HEK293 (cell line): ENCODE data around the gene RUFY2.

ENCODE experiments used
- BCL11A ChIP-seq: fragments of 450-650 bp; formaldehyde crosslinking; IDR thresholded peaks from 2 replicates; pipeline ENCODE4 v1.5.1; 2016; ENCODE audit warnings: low read depth, missing biosample characterization, missing genetic modification characterization
- CTCF ChIP-seq: fragments of 450-650 bp; formaldehyde crosslinking; IDR thresholded peaks from 2 replicates; pipeline ENCODE4 v1.5.1; 2016; ENCODE audit warnings: missing biosample characterization, missing genetic modification characterization
- EGR2 ChIP-seq: fragments of 450-650 bp; formaldehyde crosslinking; IDR thresholded peaks from 2 replicates; pipeline ENCODE4 v1.5.1; 2016; ENCODE audit warnings: low read depth, missing biosample characterization, missing genetic modification characterization
- GLIS1 ChIP-seq: fragments of 450-650 bp; formaldehyde crosslinking; IDR thresholded peaks from 2 replicates; pipeline ENCODE4 v1.5.1; 2016; ENCODE audit warnings: missing biosample characterization, missing genetic modification characterization
- KLF16 ChIP-seq: fragments of 450-650 bp; formaldehyde crosslinking; IDR thresholded peaks from 2 replicates; pipeline ENCODE4 v1.5.1; 2017; ENCODE audit warnings: missing biosample characterization, missing genetic modification characterization
- KLF17 ChIP-seq: fragments of 450-650 bp; formaldehyde crosslinking; IDR thresholded peaks from 2 replicates; pipeline ENCODE4 v1.5.1; 2016; ENCODE audit warnings: missing biosample characterization, missing genetic modification characterization
- SCRT2 ChIP-seq: fragments of 450-650 bp; formaldehyde crosslinking; IDR thresholded peaks from 2 replicates; pipeline ENCODE4 v1.5.1; 2016; ENCODE audit warnings: missing biosample characterization, missing genetic modification characterization
- YY1 ChIP-seq: fragments of 450-650 bp; formaldehyde crosslinking; IDR thresholded peaks from 2 replicates; pipeline ENCODE4 v1.5.1; 2018; ENCODE audit warnings: missing biosample characterization, missing genetic modification characterization
- ZBTB10 ChIP-seq: fragments of 450-650 bp; formaldehyde crosslinking; IDR thresholded peaks from 2 replicates; pipeline ENCODE4 v1.5.1; 2016; ENCODE audit warnings: missing biosample characterization, missing genetic modification characterization
- ZBTB11 ChIP-seq: fragments of 450-650 bp; formaldehyde crosslinking; conservative IDR thresholded peaks from 2 replicates; pipeline ENCODE4 v1.5.1; 2016; ENCODE audit warnings: low read depth, missing biosample characterization, missing genetic modification characterization
- ZBTB8A ChIP-seq: fragments of 450-650 bp; formaldehyde crosslinking; IDR thresholded peaks from 2 replicates; pipeline ENCODE4 v1.5.1; 2016; ENCODE audit warnings: missing biosample characterization, missing genetic modification characterization
- ZFP69B ChIP-seq: fragments of 450-650 bp; formaldehyde crosslinking; IDR thresholded peaks from 2 replicates; pipeline ENCODE4 v1.5.1; 2016; ENCODE audit warnings: missing biosample characterization, missing genetic modification characterization
- ZNF133 ChIP-seq: fragments of 450-650 bp; formaldehyde crosslinking; IDR thresholded peaks from 2 replicates; pipeline ENCODE4 v1.5.1; 2016; ENCODE audit warnings: missing biosample characterization, missing genetic modification characterization
- ZNF157 ChIP-seq: fragments of 450-650 bp; formaldehyde crosslinking; IDR thresholded peaks from 2 replicates; pipeline ENCODE4 v1.5.1; 2016; ENCODE audit warnings: missing biosample characterization, missing genetic modification characterization
- ZNF398 ChIP-seq: fragments of 450-650 bp; formaldehyde crosslinking; IDR thresholded peaks from 2 replicates; pipeline ENCODE4 v1.5.1; 2017; ENCODE audit warnings: missing biosample characterization, missing genetic modification characterization
- ZNF660 ChIP-seq: fragments of 450-650 bp; IDR thresholded peaks from 2 replicates; pipeline ENCODE4 v1.5.1; 2018; ENCODE audit warnings: missing biosample characterization, mild to moderate bottlenecking, missing genetic modification characterization
- ZNF785 ChIP-seq: fragments of 450-650 bp; formaldehyde crosslinking; IDR thresholded peaks from 2 replicates; pipeline ENCODE4 v1.5.1; 2016; ENCODE audit warnings: missing biosample characterization, missing genetic modification characterization
- ZSCAN30 ChIP-seq: fragments of 450-650 bp; IDR thresholded peaks from 2 replicates; pipeline ENCODE4 v1.5.1; 2018; ENCODE audit warnings: missing biosample characterization, mild to moderate bottlenecking, missing genetic modification characterization, moderate library complexity
- ZXDB ChIP-seq: fragments of 450-650 bp; formaldehyde crosslinking; IDR thresholded peaks from 2 replicates; pipeline ENCODE4 v1.5.1; 2016; ENCODE audit warnings: missing biosample characterization, missing genetic modification characterization

RUFY2 gene

GRCh38 chr10:68406815-68407548 is at the start of gene RUFY2 (continued):
- TF ChIP-seq ZNF398 = peak; percentile 46; the same call in 1 of the 2 replicates
- peak; percentile 23; the same call in 1 of the 2 replicates for TF ChIP-seq BCL11A (tag by site-specific recombination)
- peak; percentile 80; the same call in 1 of the 2 replicates for TF ChIP-seq YY1
- TF ChIP-seq ZBTB8A (tag by site-specific recombination) = peak; percentile 80
- peak; percentile 97 for TF ChIP-seq ZSCAN30 (tag by site-specific recombination)
- no peak for TF ChIP-seq ZNF133 (tag by site-specific recombination)
- TF ChIP-seq ZFP69B (tag by site-specific recombination) = peak; percentile 82; the same call in 1 of the 2 replicates
- peak; percentile 66; the same call in 1 of the 2 replicates for TF ChIP-seq KLF16 (tag by site-specific recombination)
- peak; percentile 99 for TF ChIP-seq ZBTB10
- peak; percentile 90 for TF ChIP-seq ZNF660 (tag by site-specific recombination)
- TF ChIP-seq ZXDB (tag by site-specific recombination) = no peak; the same call in none of the 2 replicates
- TF ChIP-seq ZNF157 (tag by site-specific recombination) = no peak
- TF ChIP-seq GLIS1 (tag by site-specific recombination) = peak; percentile 4
- peak; percentile 19; the same call in 1 of the 2 replicates for TF ChIP-seq ZNF785
- TF ChIP-seq SCRT2 = 0 out of 2 replicates have a peak, but pooled peaks have one; percentile 5
- TF ChIP-seq KLF17 (tag by site-specific recombination) = peak; percentile 70; the same call in 1 of the 2 replicates
- TF ChIP-seq EGR2 (tag by site-specific recombination) = peak; percentile 31; the same call in 1 of the 2 replicates
- peak; percentile 51; the same call in 1 of the 2 replicates for TF ChIP-seq ZBTB11 (tag by site-specific recombination)
- TF ChIP-seq CTCF = peak; percentile 65; the same call in 1 of the 2 replicates
- TF ChIP-seq, all 188 proteins: peak for 56
